Rectal smooth muscle tissue (tissue), 1 donor: ENCODE measurements around the gene OR10H1.
"Not testable (repeated sequence)": the region's sequence is repeated elsewhere in the genome, so short reads cannot be mapped to it uniquely, and the experiment has no call there.

ENCODE experiments used
- H3K27ac ChIP-seq: one replicate; pipeline ENCODE4 v1.7.0; 2013; ENCODE audit warnings: low read depth, low read length, inconsistent platforms
- H3K27me3 ChIP-seq: one replicate; pipeline ENCODE4 v1.7.0; 2013; ENCODE audit warnings: low read length; ENCODE audit not compliant: control insufficient read depth, insufficient read depth
- H3K36me3 ChIP-seq: one replicate; pipeline ENCODE4 v1.7.0; 2013; ENCODE audit warnings: low read length; ENCODE audit not compliant: control insufficient read depth, insufficient read depth
- H3K4me1 ChIP-seq: one replicate; pipeline ENCODE4 v1.7.0; 2013; ENCODE audit warnings: low read length; ENCODE audit not compliant: control insufficient read depth, insufficient read depth
- H3K4me3 ChIP-seq: one replicate; pipeline ENCODE4 v1.7.0; 2013; ENCODE audit warnings: low read length
- H3K9ac ChIP-seq: one replicate; pipeline ENCODE4 v1.7.0; 2013; ENCODE audit warnings: low read length

OR10H1 gene

DNA sequence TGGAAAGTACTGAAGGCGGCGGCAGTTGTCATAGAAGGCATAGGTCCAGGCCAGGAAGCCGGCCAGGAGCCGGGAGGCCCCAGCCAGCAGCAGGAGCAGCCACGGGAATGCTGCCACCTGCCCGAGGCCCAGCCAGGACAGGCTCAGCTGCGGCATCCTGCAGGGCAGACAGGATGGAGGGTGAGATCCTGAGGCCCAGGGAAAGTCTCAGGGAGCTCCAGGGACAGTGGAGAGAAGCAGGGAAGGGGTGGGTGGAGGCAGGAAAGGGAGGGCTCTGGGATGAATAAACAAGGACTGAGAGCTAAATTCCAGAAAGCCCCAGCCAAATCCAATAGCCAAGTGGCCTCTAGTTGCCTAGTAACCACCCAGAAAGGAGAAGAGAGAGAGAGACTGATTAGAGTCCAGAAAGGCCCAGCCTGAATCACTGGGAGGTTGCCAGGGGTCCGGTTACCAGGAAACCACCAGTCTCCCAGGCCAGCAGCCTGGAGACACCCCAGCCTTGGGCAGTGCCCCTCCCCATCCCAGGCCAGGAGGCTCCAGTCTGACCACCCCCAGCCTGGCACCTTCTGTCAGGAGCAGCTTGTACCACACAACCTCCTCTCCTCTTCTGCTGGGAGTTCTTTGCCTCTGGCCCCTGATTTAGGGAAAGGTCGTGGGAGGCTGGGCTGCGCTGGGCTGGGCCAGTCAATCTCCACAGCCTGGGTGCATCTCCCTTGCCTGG lies 35.5 kb downstream of the OR10H1 start:
- Histone ChIP-seq H3K4me1 (peaks cover 12% of the 10 kb centered on the region), H3K27me3 (no peaks in the 10 kb centered on the region), H3K9ac (no peak overlapping the region), H3K4me3 (no peak overlapping the region), H3K36me3 (no peaks in the 10 kb centered on the region), H3K27ac (peak overlapping the region; percentile 72)

DNA sequence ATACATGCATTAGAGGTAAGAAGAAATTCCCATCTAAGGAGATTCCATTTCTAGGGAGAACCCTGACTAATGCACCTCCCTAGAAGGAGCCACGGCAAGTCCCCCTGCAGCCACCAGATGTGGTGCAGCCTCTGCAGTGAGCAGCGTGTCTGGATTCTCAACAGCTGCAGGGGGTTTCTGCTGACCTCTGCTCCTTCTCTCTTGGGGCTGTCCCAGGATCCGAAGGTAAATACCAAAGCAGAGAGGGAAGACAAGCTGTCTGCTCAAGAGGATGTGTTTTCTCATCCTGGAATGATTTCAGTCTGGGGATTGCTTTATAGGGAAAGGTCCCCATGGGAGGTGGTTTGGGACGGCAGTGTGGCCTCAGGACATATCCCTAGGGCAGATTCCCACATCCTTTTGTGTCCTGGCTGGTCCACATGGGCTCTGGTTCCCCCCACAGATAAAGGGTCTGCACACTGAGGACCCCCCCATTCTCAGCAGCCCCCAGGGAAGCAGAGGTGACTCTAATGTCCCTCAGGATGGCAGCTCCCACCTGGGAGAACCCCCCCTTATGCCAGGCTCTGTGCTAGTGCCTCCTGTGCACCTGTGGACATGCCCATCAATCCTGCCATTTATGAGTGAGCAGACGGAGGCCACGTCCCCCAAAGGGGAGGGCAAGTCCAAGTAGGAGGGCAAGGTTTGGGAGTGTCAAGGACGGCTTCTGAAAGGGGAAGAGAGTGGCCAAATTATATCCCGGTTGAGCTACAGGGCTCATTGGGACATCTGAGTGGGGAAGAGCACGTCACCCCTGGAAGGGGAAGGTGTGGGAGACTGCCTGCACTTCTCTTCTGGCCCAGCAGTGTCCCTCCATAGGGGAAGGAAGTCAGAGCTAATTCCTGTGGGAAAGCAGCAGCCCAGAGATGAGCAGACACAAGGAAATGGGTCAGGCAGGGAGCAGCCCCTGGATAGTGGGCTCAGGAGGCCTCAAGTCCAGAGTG lies 38.2 kb downstream of the OR10H1 start:
- H3K27ac ChIP-seq, result no peak overlapping the region
- no peaks in the 10 kb centered on the region for H3K27me3 ChIP-seq
- H3K36me3 ChIP-seq, result no peaks in the 10 kb centered on the region

DNA sequence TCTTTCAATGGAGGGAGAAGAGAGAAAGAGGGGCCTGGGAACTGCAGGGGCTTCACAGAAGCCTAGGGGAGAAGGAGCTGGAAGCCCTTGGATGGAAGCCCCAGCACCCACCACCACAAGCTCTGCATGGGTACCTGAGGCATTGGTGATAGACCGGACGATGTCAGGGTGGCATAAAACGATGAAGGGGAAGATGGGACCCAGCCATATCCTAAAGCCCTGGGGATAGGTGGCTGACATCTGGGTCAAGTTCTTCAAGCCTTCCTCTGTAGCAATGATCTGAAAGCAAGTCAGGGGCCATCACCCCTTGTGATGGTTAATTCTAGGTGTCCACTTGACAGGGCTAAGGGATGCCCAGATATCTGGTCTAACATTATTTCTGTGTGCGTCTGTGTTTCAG lies 39.2 kb downstream of the OR10H1 start:
- Histone ChIP-seq H3K36me3 (no peaks in the 10 kb centered on the region), H3K4me1 (peaks cover 12% of the 10 kb centered on the region), H3K9ac (no peak overlapping the region), H3K27ac (no peak overlapping the region), H3K27me3 (no peaks in the 10 kb centered on the region), H3K4me3 (no peak overlapping the region)

More for the DNA sequence above, 38.2 kb downstream of the OR10H1 start:
- Histone ChIP-seq H3K9ac (no peak overlapping the region), H3K4me1 (peaks cover 12% of the 10 kb centered on the region), H3K4me3 (no peak overlapping the region)

DNA sequence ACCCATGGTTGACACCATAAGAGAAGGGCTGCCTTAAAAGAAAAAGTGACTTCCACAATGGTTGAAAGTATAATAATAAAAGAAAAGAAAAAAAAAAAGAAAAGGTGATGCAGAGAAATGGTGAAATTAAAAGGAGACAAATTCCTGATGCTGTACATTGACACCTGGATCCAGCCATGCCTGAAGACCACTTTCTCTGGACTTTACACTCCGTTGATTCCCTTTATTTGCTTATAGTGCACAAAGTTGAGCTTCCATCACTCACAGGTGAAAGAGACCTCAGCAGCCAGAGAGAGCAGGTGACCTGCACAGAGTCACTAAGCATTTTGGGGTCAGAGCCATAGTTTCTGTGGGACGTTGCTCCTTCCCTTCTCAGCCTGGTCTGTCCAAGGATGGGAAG lies 40.2 kb downstream of the OR10H1 start:
- Histone ChIP-seq H3K4me3 (no peak overlapping the region), H3K36me3 (no peaks in the 10 kb centered on the region), H3K27ac (no peak overlapping the region), H3K9ac (no peak overlapping the region), H3K4me1 (peaks cover 9% of the 10 kb centered on the region), H3K27me3 (no peaks in the 10 kb centered on the region)

DNA sequence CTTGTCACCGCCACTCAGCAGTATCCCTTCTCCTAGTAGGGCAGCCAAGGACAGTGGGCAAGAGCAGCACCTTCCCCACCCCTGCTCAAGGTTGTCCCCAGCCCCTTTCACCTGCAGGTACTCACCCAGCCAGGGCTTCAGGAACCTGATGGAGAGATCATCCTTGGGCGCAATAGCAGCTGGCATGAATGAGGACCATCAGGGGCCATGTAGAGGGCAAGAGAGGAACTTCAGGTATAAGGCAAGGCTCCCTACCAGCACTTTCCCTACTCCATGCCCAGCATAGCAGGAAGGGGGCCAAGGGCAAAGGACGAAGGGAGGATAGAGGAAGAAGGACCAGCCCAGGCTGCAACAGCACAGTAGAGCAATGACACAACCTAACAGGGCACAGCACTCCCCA lies 41.3 kb downstream of the OR10H1 start:
- H3K4me3 ChIP-seq, H3K36me3 ChIP-seq, H3K4me1 ChIP-seq, H3K27ac ChIP-seq, H3K9ac ChIP-seq, H3K27me3 ChIP-seq: not testable (repeated sequence)

DNA sequence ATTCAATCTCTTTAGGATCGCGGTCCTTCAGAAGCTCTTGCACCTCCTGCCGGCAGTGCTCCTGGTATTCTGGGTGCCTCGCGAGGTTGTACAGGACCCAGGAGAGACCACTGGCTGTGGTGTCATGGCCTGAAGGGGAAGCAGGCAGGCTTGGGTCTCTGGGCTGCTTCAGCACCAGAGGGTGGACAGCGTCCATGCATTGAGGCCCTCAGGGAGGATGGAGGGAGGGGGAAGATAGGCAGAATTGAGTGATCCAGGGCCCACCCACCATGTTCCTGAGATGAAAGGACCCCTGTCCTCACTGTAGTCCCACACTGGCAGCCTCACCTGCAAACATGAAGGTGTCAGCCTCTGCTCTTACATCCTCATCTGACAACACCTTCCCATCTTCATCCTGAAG lies 45.9 kb downstream of the OR10H1 start:
- H3K27ac ChIP-seq, result no peak overlapping the region
- H3K9ac ChIP-seq, result no peak overlapping the region
- H3K4me1 ChIP-seq, result no peaks in the 10 kb centered on the region
- H3K36me3 ChIP-seq, result no peaks in the 10 kb centered on the region
- H3K4me3 ChIP-seq, result no peak overlapping the region
- no peaks in the 10 kb centered on the region for H3K27me3 ChIP-seq

DNA sequence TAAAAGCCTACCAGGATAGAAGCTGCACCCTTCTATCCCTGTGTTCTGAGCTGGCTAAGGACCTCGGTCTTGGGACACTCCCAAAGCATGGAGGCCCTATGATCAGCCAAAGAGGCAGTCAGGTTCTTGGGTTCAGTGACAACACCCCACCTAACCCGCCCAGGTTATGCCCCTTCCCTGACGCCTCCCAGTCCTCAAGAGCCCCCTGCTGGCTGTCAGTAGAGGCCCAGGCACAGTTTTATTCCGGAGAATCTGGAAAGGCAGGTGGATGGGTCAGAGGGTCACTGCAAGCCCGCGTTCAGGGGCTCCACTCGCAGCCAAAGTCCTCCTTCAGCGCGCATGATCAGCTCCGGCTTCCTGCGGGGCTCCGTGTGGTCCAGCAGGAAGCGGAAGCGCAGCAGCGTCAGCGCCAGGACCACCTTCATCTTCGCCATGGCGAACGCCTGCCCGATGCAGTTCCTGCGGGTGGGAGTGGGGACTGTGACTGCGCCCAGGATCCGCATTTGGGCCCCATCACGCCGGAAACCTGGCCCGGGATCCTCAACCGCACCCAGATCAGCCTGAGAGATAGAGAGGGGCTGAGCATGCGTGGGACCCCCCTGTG lies 55.4 kb downstream of the OR10H1 start:
- H3K36me3 ChIP-seq, result no peaks in the 10 kb centered on the region
- H3K27ac ChIP-seq, result no peak overlapping the region
- no peaks in the 10 kb centered on the region for H3K4me1 ChIP-seq
- no peak overlapping the region for H3K4me3 ChIP-seq
- H3K9ac ChIP-seq, result no peak overlapping the region
- H3K27me3 ChIP-seq, result no peaks in the 10 kb centered on the region

DNA sequence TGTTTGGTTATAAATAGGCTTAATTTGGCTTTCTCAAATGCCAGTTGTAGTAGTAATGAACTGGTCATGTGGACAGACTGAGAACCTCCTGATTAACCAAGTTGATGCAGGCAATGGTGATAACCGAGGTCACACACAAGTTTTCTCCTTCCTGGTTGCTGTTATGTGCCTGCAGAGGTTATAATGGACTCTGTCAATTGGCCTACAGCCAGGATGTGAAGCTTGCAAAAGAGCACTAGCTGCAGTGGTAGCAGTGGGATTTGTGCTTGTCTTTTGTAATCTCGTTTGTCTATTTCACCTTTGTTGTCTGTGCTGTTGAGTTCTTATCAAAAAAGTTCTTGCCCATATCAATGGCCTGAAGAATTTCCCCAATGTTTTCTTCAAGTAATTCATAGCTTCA lies 57.1 kb downstream of the OR10H1 start:
- Histone ChIP-seq H3K9ac (no peak overlapping the region), H3K4me3 (no peak overlapping the region), H3K36me3 (no peaks in the 10 kb centered on the region), H3K27me3 (no peaks in the 10 kb centered on the region), H3K4me1 (no peaks in the 10 kb centered on the region), H3K27ac (no peak overlapping the region)
